ENCODE measurements around the gene SPECC1. TPM values are rescaled to one million over a fixed set of nuclear protein-coding genes. Genes with fewer than 3 reads are reported as not detected.

The SPECC1 gene
- polyA plus RNA-seq, 1 of the 3 experiments (the other 2 are of a cell fraction): 11.2 TPM

DNA sequence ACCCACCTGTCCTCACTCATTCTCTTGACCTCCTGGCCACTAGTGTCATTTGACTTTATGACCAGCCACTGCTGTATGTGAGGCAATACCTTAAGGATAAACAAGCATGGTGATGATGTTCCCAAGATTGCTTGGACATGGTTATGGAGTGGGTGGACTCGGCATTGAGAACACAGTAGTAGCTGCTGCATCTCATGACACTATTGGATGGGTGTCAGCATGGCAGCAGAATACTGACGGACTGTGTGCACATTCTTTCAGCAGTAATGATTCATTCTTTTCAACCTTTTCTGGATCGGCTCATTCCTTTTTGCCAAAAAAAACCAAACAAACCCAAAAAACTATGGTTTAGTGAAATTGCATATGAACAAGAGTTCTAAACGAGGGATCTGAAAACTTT, 13.5 kb downstream of the SPECC1 start:
- no peak for TF ChIP-seq EP300 (IDR thresholded peaks at IDR 0.05; ENCODE audit: borderline replicate concordance in 1 of 2, low read depth in 1 of 2, low read length in 1 of 2)
- TF ChIP-seq, protein P1, sequence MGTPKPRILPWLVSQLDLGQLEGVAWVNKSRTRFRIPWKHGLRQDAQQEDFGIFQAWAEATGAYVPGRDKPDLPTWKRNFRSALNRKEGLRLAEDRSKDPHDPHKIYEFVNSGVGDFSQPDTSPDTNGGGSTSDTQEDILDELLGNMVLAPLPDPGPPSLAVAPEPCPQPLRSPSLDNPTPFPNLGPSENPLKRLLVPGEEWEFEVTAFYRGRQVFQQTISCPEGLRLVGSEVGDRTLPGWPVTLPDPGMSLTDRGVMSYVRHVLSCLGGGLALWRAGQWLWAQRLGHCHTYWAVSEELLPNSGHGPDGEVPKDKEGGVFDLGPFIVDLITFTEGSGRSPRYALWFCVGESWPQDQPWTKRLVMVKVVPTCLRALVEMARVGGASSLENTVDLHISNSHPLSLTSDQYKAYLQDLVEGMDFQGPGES (IDR thresholded peaks at IDR 0.05; ENCODE audit: low read depth, low read length): no peak
- TF ChIP-seq, protein P2, sequence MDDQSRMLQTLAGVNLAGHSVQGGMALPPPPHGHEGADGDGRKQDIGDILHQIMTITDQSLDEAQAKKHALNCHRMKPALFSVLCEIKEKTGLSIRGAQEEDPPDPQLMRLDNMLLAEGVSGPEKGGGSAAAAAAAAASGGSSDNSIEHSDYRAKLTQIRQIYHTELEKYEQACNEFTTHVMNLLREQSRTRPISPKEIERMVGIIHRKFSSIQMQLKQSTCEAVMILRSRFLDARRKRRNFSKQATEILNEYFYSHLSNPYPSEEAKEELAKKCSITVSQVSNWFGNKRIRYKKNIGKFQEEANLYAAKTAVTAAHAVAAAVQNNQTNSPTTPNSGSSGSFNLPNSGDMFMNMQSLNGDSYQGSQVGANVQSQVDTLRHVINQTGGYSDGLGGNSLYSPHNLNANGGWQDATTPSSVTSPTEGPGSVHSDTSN (IDR thresholded peaks at IDR 0.05): no peak
- no peak for TF ChIP-seq MEF2A (IDR thresholded peaks at IDR 0.05; ENCODE audit: borderline replicate concordance, low read depth)
- no peak for TF ChIP-seq POLR2AphosphoS5 (IDR thresholded peaks at IDR 0.05; ENCODE audit: low read depth, low read length)
- TF ChIP-seq FOSL2 (IDR thresholded peaks at IDR 0.05; ENCODE audit: borderline replicate concordance, low read depth): no peak
- TF ChIP-seq TAF1 (IDR thresholded peaks at IDR 0.05; ENCODE audit: borderline replicate concordance, low read depth, low read length): no peak
- no peak for TF ChIP-seq SMC3 (IDR thresholded peaks at IDR 0.05; ENCODE audit: low read depth, low read length)
- TF ChIP-seq TCF12 (IDR thresholded peaks at IDR 0.05): no peak
- no peak for TF ChIP-seq GABPA (IDR thresholded peaks at IDR 0.05; ENCODE audit: low read depth)
- TF ChIP-seq, protein P3, sequence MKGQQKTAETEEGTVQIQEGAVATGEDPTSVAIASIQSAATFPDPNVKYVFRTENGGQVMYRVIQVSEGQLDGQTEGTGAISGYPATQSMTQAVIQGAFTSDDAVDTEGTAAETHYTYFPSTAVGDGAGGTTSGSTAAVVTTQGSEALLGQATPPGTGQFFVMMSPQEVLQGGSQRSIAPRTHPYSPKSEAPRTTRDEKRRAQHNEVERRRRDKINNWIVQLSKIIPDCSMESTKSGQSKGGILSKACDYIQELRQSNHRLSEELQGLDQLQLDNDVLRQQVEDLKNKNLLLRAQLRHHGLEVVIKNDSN (IDR thresholded peaks at IDR 0.05; ENCODE audit: borderline replicate concordance, low read depth): no peak
- TF ChIP-seq, protein P4, sequence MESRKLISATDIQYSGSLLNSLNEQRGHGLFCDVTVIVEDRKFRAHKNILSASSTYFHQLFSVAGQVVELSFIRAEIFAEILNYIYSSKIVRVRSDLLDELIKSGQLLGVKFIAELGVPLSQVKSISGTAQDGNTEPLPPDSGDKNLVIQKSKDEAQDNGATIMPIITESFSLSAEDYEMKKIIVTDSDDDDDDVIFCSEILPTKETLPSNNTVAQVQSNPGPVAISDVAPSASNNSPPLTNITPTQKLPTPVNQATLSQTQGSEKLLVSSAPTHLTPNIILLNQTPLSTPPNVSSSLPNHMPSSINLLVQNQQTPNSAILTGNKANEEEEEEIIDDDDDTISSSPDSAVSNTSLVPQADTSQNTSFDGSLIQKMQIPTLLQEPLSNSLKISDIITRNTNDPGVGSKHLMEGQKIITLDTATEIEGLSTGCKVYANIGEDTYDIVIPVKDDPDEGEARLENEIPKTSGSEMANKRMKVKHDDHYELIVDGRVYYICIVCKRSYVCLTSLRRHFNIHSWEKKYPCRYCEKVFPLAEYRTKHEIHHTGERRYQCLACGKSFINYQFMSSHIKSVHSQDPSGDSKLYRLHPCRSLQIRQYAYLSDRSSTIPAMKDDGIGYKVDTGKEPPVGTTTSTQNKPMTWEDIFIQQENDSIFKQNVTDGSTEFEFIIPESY (IDR thresholded peaks at IDR 0.05; ENCODE audit: borderline replicate concordance, low read depth): no peak
- TF ChIP-seq RXRA (IDR thresholded peaks at IDR 0.05; ENCODE audit: borderline replicate concordance, low read depth): no peak
- TF ChIP-seq SIN3A (IDR thresholded peaks at IDR 0.05; ENCODE audit: borderline replicate concordance, low read depth, low read length): no peak
- TF ChIP-seq, protein P5, sequence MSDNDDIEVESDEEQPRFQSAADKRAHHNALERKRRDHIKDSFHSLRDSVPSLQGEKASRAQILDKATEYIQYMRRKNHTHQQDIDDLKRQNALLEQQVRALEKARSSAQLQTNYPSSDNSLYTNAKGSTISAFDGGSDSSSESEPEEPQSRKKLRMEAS (IDR thresholded peaks at IDR 0.05; ENCODE audit: low read depth): no peak
- no peak overlapping the region for H3K9ac ChIP-seq
- 69% methylated on average over 4 of the region's 4 CpGs for WGBS (ENCODE audit: low lambda C conversion rate)
- DNase-seq: no peak
- ChIA-PET POLR2A (no interaction called here), CTCF (interaction anchor here (1.0 to 1.8 kb wide), 3 partner anchors 13 to 71 kb away, joined by 3 to 11 read pairs (median 3); partner anchors contain the start of gene SPECC1)
- no peaks in the 10 kb centered on the region for H3K79me2 ChIP-seq (ENCODE audit: insufficient read depth)
- H3K27ac ChIP-seq (ENCODE audit: low read depth in 2 of 2, low read length in 1 of 2): no peak overlapping the region
- H3K4me3 ChIP-seq (ENCODE audit: low read depth in 2 of 2, low read length in 1 of 2): no peak overlapping the region
- H3K4me1 ChIP-seq (ENCODE audit: control insufficient read depth in 1 of 2, insufficient read depth in 2 of 2, low read depth in 1 of 2, low read length in 1 of 2): no peaks in the 10 kb centered on the region
- H4K20me1 ChIP-seq (ENCODE audit: insufficient read depth): no peaks in the 10 kb centered on the region
- no peaks in the 10 kb centered on the region for H3K27me3 ChIP-seq (ENCODE audit: insufficient read depth)
- no peak overlapping the region for H2AFZ ChIP-seq (ENCODE audit: low read depth)
- no peaks in the 10 kb centered on the region for H3K9me2 ChIP-seq
- no peaks in the 10 kb centered on the region for H3K36me3 ChIP-seq (replicated peaks in 1 of 2; ENCODE audit: control insufficient read depth in 1 of 2, insufficient read depth in 2 of 2, low read length in 1 of 2)
- H3K9me3 ChIP-seq: no peaks in the 10 kb centered on the region
- no peak overlapping the region for H3K4me2 ChIP-seq
- no peaks in the 10 kb centered on the region for H3F3A ChIP-seq (replicated peaks; ENCODE audit: insufficient read depth)
